Measurements from ENCODE around the gene CLEC18B. TPM values are rescaled to one million over a fixed set of nuclear protein-coding genes. Genes with fewer than 3 reads are reported as not detected.

CLEC18B gene
- total and polyA plus RNA-seq, 12 donors: 0.57 to 10.9 (median 4.1) TPM; not detected in 2

DNA sequence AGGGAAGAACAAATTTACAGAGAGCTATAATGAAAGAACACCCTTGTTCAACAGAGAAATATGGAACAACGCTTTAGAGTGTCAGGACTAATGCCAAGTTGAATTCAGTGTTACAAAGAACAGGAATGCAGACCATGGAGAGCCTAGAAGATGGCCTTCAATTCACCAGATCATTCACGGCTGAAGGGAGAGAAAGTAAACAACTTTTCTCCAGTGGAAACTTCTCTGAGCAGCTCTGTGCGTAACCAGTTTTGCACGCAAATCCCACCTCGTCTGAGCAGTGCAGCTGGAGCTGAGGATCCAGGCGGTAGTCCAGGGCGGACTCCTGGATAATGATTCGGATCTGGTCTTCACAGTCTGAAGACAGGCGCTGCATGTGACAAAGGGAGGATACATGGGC, 40.5 kb upstream of the CLEC18B start:
- no peak for DNase-seq
- H3K9me3 ChIP-seq (replicated peaks in 1 of 3): no peaks in the 10 kb centered on the region
- 87 to 94% (median 90%) methylated on average over 9 of the region's 9 CpGs for WGBS, 4 donors
- no peaks in the 10 kb centered on the region for H3K27me3 ChIP-seq
- no peak for TF ChIP-seq POLR2A (IDR thresholded peaks at IDR 0.05)
- TF ChIP-seq, protein P1, sequence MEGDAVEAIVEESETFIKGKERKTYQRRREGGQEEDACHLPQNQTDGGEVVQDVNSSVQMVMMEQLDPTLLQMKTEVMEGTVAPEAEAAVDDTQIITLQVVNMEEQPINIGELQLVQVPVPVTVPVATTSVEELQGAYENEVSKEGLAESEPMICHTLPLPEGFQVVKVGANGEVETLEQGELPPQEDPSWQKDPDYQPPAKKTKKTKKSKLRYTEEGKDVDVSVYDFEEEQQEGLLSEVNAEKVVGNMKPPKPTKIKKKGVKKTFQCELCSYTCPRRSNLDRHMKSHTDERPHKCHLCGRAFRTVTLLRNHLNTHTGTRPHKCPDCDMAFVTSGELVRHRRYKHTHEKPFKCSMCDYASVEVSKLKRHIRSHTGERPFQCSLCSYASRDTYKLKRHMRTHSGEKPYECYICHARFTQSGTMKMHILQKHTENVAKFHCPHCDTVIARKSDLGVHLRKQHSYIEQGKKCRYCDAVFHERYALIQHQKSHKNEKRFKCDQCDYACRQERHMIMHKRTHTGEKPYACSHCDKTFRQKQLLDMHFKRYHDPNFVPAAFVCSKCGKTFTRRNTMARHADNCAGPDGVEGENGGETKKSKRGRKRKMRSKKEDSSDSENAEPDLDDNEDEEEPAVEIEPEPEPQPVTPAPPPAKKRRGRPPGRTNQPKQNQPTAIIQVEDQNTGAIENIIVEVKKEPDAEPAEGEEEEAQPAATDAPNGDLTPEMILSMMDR (IDR thresholded peaks at IDR 0.05): no peak
- H3K4me3 ChIP-seq: no peak overlapping the region
- intact Hi-C loops (cut with DNase I): loop anchor here in 1 of 2 donors (10.0 kb wide), 1 partner anchor 163 kb away; no protein-coding TSS in a partner anchor
- no peaks in the 10 kb centered on the region for H3K4me1 ChIP-seq (replicated peaks in 1 of 2)
- peaks cover 0 to 82% of the 10 kb centered on the region in 2 donors for H3K36me3 ChIP-seq (replicated peaks in 1 of 2)
- no peak overlapping the region for H3K27ac ChIP-seq

DNA sequence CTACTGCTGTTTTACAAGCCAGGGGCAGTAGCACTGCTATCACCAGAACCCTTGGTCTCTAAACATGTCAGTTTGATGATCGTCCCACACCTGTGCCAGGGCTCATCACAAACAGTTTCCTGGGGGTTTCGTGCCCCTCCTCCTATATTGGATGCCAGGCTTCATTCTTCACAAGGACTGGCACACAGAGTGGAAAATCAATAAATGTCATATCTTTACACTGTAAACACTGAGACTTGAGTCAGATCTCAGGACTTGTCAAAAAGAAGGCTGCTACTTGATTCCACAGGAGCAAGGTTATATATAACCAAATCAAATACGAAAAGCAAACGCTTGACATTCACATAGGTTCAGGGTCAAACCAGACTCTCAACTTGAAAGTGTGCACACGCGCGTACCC, 39.3 kb upstream of the CLEC18B start:
- H3K4me1 ChIP-seq (replicated peaks in 1 of 2): no peaks in the 10 kb centered on the region
- no peak for TF ChIP-seq POLR2A (IDR thresholded peaks at IDR 0.05)
- TF ChIP-seq, protein P1 (IDR thresholded peaks at IDR 0.05): no peak
- 84 to 90% (median 89%) methylated on average over 6 to 7 of the region's 7 CpGs for WGBS, 4 donors
- no peak for DNase-seq
- H3K4me3 ChIP-seq: no peak overlapping the region
- intact Hi-C loops (cut with DNase I): loop anchor here in 1 of 2 donors (10.0 kb wide), 1 partner anchor 164 kb away; no protein-coding TSS in a partner anchor
- peaks cover 0 to 84% of the 10 kb centered on the region in 2 donors for H3K36me3 ChIP-seq (replicated peaks in 1 of 2)
- H3K27me3 ChIP-seq: no peaks in the 10 kb centered on the region
- no peaks in the 10 kb centered on the region for H3K9me3 ChIP-seq (replicated peaks in 1 of 3)
- no peak overlapping the region for H3K27ac ChIP-seq

DNA sequence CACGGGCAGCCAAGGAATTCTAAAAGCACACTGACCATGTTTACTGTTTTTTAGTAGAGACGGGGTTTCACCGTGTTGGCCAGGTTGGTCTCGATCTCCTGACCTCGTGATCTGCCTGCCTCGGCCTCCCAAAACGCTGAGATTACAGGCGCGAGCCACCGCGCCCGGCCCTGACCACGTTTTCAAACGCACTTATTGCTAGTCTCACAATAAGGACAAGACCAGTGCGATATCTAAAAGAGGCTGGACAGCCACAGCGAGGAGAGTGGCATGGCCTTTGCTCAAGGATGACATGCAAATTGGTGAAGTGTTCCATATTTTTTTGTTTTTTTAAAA, 35.0 kb upstream of the CLEC18B start:
- H3K36me3 ChIP-seq (replicated peaks in 1 of 2): peaks cover 0 to 77% of the 10 kb centered on the region in 2 donors
- no peaks in the 10 kb centered on the region for H3K9me3 ChIP-seq (replicated peaks in 1 of 3)
- no peak overlapping the region for H3K27ac ChIP-seq
- WGBS, 4 donors: 95 to 98% (median 96%) methylated on average over 16 of the region's 16 CpGs
- DNase-seq: no peak
- no peaks in the 10 kb centered on the region for H3K4me1 ChIP-seq (replicated peaks in 1 of 2)
- intact Hi-C loops (cut with DNase I): no loop called here
- no peak for TF ChIP-seq POLR2A (IDR thresholded peaks at IDR 0.05)
- TF ChIP-seq, protein P1 (IDR thresholded peaks at IDR 0.05): no peak
- H3K27me3 ChIP-seq: no peaks in the 10 kb centered on the region
- H3K4me3 ChIP-seq: no peak overlapping the region

DNA sequence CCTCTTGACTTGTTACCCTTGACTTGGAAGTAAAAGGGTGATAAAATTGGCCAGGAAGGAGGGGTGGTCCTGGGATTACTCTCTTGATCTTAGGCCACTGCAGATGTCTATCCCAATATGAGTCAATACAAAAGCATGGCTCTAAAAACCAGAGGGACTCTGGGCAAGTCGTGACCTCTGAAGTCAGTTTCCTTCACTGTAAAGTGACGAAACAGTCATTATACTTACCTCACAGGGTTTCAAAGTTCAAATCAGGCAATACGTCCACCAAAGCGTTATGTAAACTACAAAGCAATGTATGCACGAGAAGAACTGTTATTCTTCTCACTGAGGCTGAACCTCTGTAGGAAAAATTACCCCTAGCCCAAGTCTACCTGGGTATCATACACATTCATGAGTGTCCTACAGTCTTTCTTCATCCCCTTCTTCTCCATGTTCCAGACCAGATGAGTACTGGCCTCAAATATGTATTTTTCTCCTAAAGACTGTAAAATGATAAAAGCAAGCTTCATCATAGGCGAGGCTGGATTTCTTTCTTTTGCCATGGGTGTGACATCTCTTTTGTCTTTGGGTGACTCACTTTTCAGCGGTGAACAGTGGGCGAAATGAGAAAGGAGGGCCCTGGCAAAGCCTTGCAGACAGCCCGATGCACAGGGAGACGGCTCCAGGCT, 34.5 kb upstream of the CLEC18B start:
- H3K27me3 ChIP-seq: no peaks in the 10 kb centered on the region
- H3K4me1 ChIP-seq (replicated peaks in 1 of 2): no peaks in the 10 kb centered on the region
- no peak overlapping the region for H3K4me3 ChIP-seq
- no peak overlapping the region for H3K27ac ChIP-seq
- no peak for TF ChIP-seq POLR2A (IDR thresholded peaks at IDR 0.05)
- TF ChIP-seq, protein P1 (IDR thresholded peaks at IDR 0.05): no peak
- intact Hi-C loops (cut with DNase I): no loop called here
- H3K9me3 ChIP-seq (replicated peaks in 1 of 3): no peaks in the 10 kb centered on the region
- H3K36me3 ChIP-seq (replicated peaks in 1 of 2): peaks cover 0 to 81% of the 10 kb centered on the region in 2 donors
- no peak for DNase-seq
- 88 to 93% (median 91%) methylated on average over 10 of the region's 10 CpGs for WGBS, 4 donors
